HG03025 (cell line): ENCODE measurements around the gene SYCN.
"Not testable (repeated sequence)": the region's sequence is repeated elsewhere in the genome, so short reads cannot be mapped to it uniquely, and the experiment has no call there.

Experiments used
- ATAC-seq: cut with Tn5 transposase; IDR thresholded peaks from one replicate; pipeline ENCODE4 v1.9.1; 2021; ENCODE audit warnings: mild to moderate bottlenecking, moderate library complexity; ENCODE audit not compliant: unreplicated experiment, low FRiP score

Gene SYCN

GRCh38 chr19:39230096-39230764 lies 26.2 kb upstream of the SYCN start:
- ATAC-seq: no peak

DNA sequence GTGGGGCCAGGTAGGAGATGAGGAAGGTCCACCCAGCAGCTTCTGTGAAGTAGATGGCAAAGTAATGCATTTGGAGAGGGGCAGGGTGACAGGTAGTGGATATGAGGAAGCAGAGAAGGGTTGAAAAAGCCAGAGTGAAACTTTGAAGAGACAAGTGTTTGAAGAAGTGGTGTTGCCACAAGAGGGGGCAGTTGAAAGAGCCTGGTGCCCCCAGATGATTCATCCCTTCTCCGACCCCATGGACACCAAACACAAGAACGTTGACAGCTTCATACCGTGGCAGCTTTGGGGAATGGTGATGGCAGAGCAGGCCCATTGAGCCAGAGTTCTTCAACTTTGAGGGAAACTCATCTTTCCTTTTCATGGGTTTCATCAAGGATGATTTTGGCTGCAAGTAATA lies 20.8 kb upstream of the SYCN start:
- no peak for ATAC-seq

DNA sequence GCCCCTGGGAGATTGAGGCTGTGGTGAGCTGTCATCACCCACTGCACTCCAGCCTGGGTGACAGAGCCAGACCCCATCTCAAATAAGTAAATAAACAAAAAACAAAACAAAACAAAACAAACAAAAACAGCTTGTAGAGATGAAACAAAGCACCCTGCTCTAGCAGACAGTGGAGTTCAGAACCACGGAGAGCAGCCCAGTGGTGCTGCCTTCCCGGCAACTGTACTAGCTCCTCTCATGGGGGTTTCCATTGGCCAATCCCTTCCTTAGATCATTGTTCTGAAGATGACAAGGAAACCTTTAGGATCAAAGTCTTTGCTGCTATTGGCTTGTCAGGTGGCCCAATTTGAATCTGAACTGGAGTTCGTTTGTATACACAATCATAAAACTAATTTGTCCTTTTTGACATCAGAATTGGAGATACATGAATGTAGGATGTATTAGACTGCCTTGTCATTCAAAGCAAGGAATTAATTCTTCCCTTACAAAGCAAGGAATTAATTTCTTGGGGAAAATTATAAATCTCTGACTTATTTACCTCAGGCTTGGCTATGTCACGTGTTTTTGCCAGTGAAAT lies 19.7 kb upstream of the SYCN start:
- ATAC-seq: no peak

DNA sequence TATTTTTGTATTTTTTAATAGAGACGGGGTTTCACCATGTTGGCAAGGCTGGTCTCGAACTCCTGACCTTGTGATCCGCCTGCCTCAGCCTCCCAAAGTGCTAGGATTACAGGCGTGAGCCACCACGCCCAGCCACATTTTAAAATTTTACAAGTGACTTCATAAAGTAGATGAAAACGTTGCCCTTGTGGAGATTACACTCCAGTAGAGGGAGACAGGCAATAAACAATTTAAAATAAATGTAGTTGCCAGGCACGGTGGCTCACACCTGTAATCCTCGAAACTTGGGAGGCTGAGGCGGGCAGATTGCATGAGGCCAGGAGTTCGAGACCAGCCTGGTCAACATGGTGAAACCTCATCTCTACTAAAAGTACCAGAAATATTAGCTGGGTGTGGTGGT lies 15.0 kb upstream of the SYCN start:
- ATAC-seq: not testable (repeated sequence)

- no peak for ATAC-seq
Observed at GRCh38 chr19:39218230-39219007, 14.4 kb upstream of the SYCN start.

- ATAC-seq: no peak
Observed at GRCh38 chr19:39217094-39217493, 13.0 kb upstream of the SYCN start.

DNA sequence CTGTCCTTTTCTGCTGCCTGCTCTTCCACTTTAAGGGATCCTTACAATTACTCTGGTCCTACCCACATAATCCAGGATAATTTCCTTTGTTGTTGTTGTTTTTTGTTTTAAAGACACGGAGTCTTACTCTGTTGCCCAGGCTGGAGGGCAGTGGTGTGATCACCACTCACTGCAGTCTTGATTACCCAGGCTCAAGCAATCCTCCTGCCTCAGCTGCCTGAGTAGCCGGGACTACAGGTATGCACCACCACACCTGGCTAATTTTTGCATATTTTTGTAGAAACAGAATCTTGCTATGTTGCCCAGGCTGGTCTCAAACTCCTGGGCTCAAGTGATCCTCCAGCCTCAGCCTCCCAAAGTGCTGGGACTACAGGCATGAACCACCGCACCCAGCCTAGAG lies 11.3 kb upstream of the SYCN start:
- not testable (repeated sequence) for ATAC-seq

- no peak for ATAC-seq
Observed at GRCh38 chr19:39212375-39212742, 8.3 kb upstream of the SYCN start.

GRCh38 chr19:39211731-39212374 lies 7.8 kb upstream of the SYCN start:
- ATAC-seq: no peak

GRCh38 chr19:39209196-39209595 lies 5.1 kb upstream of the SYCN start:
- no peak for ATAC-seq

GRCh38 chr19:39208175-39208795 lies 4.2 kb upstream of the SYCN start:
- ATAC-seq: no peak

DNA sequence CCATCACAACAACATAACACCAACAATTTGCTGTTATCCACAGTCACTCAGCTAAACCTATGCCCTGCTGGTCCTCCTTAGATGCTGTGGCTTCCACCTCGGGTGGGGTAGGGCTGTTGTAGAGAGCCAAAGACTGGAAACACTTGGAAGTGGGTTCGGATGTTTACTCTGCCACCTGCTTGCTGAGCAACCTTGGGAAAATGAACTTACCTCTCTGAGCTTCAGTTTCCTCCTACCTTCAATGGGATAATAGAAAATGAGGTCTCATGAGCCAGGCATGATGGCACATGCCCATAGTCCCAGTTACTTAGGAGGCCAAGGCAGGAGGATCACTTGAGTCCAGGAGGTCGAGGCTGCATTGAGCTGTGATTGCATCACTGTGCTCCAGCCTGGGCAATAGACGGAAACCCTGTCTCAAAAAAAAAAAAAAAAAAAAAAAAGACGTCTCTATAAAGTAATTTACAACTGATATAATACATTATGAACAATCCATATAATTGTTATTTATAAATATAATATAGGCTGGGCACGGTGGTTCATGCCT lies 3.3 kb upstream of the SYCN start:
- ATAC-seq: no peak

GRCh38 chr19:39206122-39206521 lies 2.1 kb upstream of the SYCN start:
- ATAC-seq: no peak

- ATAC-seq: no peak
Observed at GRCh38 chr19:39205449-39205764, 1.3 kb upstream of the SYCN start.

GRCh38 chr19:39202998-39203355 lies 1.1 kb downstream of the SYCN start:
- ATAC-seq: no peak

- no peak for ATAC-seq
Observed at GRCh38 chr19:39200803-39201115, 3.3 kb downstream of the SYCN start.

- no peak for ATAC-seq
Observed at GRCh38 chr19:39200066-39200802, 3.8 kb downstream of the SYCN start.

DNA sequence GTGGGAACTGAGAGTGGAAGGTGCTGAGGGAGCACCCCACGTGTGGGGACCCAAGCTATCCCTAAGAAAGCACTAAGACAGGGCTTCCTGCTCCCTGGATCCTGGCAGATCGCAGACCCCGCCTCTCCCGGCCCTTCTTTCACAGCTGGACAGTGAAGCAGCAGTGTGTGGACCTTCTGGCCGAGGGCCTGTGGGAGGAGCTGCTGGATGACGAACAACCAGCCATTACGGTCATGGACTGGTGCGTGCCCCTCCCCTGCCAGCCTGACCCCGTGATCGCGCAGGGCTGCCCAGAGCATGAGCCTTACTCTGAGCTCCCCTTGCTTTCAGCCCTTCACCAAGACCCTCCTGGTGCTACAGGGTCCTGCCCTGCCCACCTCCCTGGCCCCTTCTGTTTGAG lies 5.0 kb downstream of the SYCN start:
- ATAC-seq: no peak

GRCh38 chr19:39197808-39198207 lies 6.3 kb downstream of the SYCN start:
- no peak for ATAC-seq

GRCh38 chr19:39196860-39197562 lies 7.1 kb downstream of the SYCN start, which contains the start of gene NCCRP1:
Gene NCCRP1 (plus strand): TSS chr19:39196964. CDS start chr19:39196983, 19 bp downstream.
- ATAC-seq: no peak
